ENCODE measurements around the gene MT1A. TPM values are rescaled to one million over a fixed set of nuclear protein-coding genes. Genes with fewer than 3 reads are reported as not detected.

Gene MT1A
- total and polyA plus RNA-seq, 2 donors (not counting 3 experiments of a cell fraction or from before 2014, with no cell fraction given): 6.5 to 8.4 TPM

DNA sequence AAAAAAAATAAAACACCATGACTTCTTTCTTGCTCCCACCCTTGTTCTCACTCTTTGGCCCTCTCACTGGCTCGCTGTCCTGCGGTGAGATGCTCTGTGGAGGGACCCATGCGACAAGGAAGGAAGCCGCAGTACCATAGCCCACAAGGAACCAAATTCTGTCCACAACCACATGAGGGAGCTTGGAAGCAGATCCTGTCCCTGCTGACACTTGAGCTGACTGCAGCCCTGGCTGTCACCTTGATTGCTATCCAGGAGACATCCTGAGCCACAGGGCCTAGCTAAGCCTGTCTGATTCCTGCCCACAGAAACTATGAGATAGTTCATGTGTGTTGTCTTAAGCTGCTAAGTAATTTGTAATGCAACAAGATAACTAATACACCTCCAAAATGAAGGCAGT, 34.9 kb upstream of the MT1A start:
- no peaks in the 10 kb centered on the region for H3K36me3 ChIP-seq (ENCODE audit: control insufficient read depth in 2 of 2, extremely low read depth in 1 of 2, insufficient read depth in 2 of 2, low read length in 2 of 2)
- H3K4me2 ChIP-seq (ENCODE audit: insufficient read depth, low read length): no peak overlapping the region
- no peaks in the 10 kb centered on the region for H3K9me3 ChIP-seq (replicated peaks; ENCODE audit: control insufficient read depth, insufficient read depth, low read length)
- intact Hi-C loops (cut with micrococcal nuclease): loop anchor here (1.0 kb wide), 1 partner anchor 99 kb away; no protein-coding TSS in a partner anchor
- FAIRE-seq: peak; percentile 71
- no peak overlapping the region for H3K9ac ChIP-seq (replicated peaks; ENCODE audit: extremely low read depth, insufficient read depth, low read length)
- DNase-seq (ENCODE audit: low read depth, low spot score): peak; percentile 51
- H2AFZ ChIP-seq (ENCODE audit: low read depth, low read length): no peak overlapping the region
- BruUV-seq (replicated peaks): no TSS peak
- H3K4me1 ChIP-seq (ENCODE audit: control insufficient read depth, extremely low read depth, insufficient read depth, low read length): peaks cover 28% of the 10 kb centered on the region
- no peaks in the 10 kb centered on the region for H4K20me1 ChIP-seq (replicated peaks; ENCODE audit: control insufficient read depth, extremely low read depth, insufficient read depth, low read length)
- ChIA-PET POLR2A (no interaction called here), CTCF (interaction anchor here (0.6 to 7.8 kb wide), 30 partner anchors 9 to 190 kb away, joined by 3 to 118 read pairs (median 5); partner anchors contain the start of genes MT1A, MT1E, MT1M and MT1X)
- dilution Hi-C loops (cut with MboI; ENCODE audit: extremely low pct_ligation_motif_present, low sequenced_read_pairs): no loop called here
- no peaks in the 10 kb centered on the region for H3K9me1 ChIP-seq (replicated peaks; ENCODE audit: control insufficient read depth, extremely low read depth, insufficient read depth, low read length)
- TF ChIP-seq, protein P1, sequence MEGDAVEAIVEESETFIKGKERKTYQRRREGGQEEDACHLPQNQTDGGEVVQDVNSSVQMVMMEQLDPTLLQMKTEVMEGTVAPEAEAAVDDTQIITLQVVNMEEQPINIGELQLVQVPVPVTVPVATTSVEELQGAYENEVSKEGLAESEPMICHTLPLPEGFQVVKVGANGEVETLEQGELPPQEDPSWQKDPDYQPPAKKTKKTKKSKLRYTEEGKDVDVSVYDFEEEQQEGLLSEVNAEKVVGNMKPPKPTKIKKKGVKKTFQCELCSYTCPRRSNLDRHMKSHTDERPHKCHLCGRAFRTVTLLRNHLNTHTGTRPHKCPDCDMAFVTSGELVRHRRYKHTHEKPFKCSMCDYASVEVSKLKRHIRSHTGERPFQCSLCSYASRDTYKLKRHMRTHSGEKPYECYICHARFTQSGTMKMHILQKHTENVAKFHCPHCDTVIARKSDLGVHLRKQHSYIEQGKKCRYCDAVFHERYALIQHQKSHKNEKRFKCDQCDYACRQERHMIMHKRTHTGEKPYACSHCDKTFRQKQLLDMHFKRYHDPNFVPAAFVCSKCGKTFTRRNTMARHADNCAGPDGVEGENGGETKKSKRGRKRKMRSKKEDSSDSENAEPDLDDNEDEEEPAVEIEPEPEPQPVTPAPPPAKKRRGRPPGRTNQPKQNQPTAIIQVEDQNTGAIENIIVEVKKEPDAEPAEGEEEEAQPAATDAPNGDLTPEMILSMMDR (IDR thresholded peaks at IDR 0.05; ENCODE audit: extremely low read depth in 1 of 2, insufficient read depth in 1 of 2, low read depth in 1 of 2, low read length in 2 of 2): peak; percentile 31 to 53
- no peak for TF ChIP-seq MYC (IDR thresholded peaks at IDR 0.05; ENCODE audit: low read depth, low read length)
- H3K79me2 ChIP-seq (ENCODE audit: control insufficient read depth, insufficient read depth, low read length): peaks cover 2% of the 10 kb centered on the region
- no peak overlapping the region for H3K27ac ChIP-seq (ENCODE audit: insufficient read depth, low read depth, low read length)
- H3K4me3 ChIP-seq (replicated peaks in 1 of 3; ENCODE audit: insufficient read depth in 1 of 3, low read depth in 1 of 3, low read length in 3 of 3): no peak overlapping the region
- H3K27me3 ChIP-seq (ENCODE audit: control insufficient read depth in 2 of 2, insufficient read depth in 2 of 2, low read length in 2 of 2): no peaks in the 10 kb centered on the region

DNA sequence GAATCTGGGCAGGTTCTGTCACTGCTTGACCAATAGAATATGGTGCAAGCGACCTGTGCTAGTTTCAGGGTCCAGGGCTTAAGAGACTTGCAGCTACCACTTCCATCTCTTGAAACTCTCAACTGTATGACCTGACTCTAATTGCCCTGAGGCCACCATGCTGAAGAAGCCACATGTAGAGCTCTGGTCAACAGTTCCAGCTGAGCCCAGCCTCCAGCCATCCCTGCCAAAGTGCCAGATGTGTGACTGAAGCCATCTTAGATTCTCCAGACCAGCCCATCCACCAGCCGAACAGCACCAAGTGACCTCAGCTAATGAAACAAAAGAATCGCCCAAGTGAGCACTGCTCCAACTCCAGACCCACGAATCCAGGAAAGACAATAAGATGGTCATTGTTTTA, 33.5 kb upstream of the MT1A start:
- no peaks in the 10 kb centered on the region for H4K20me1 ChIP-seq (replicated peaks; ENCODE audit: control insufficient read depth, extremely low read depth, insufficient read depth, low read length)
- no peak for TF ChIP-seq POLR2AphosphoS5 (IDR thresholded peaks at IDR 0.05; ENCODE audit: insufficient read depth, low read depth, low read length)
- TF ChIP-seq, protein P2, sequence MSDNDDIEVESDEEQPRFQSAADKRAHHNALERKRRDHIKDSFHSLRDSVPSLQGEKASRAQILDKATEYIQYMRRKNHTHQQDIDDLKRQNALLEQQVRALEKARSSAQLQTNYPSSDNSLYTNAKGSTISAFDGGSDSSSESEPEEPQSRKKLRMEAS (IDR thresholded peaks at IDR 0.05; ENCODE audit: insufficient read depth, insufficient read length): no peak
- no peak for TF ChIP-seq MYC (IDR thresholded peaks at IDR 0.05; ENCODE audit: low read depth, low read length)
- TF ChIP-seq, protein P1 (IDR thresholded peaks at IDR 0.05; ENCODE audit: extremely low read depth in 1 of 2, insufficient read depth in 1 of 2, low read depth in 1 of 2, low read length in 2 of 2): no peak
- TF ChIP-seq EZH2 (IDR thresholded peaks at IDR 0.05; ENCODE audit: borderline replicate concordance, low read depth, low read length, severe bottlenecking): no peak
- no peak for TF ChIP-seq POLR2A (IDR thresholded peaks at IDR 0.05; ENCODE audit: low read depth, low read length)
- no peak for TF ChIP-seq GATA2 (IDR thresholded peaks at IDR 0.05; ENCODE audit: insufficient read depth, insufficient read length, low read depth, low read length)
- TF ChIP-seq FOS (IDR thresholded peaks at IDR 0.05; ENCODE audit: borderline replicate concordance, insufficient read depth, low read length): no peak
- TF ChIP-seq JUN (IDR thresholded peaks at IDR 0.05; ENCODE audit: borderline replicate concordance, insufficient read depth, insufficient read length, low read depth): no peak
- H2AFZ ChIP-seq (ENCODE audit: low read depth, low read length): no peak overlapping the region
- H3K4me1 ChIP-seq (ENCODE audit: control insufficient read depth, extremely low read depth, insufficient read depth, low read length): peaks cover 30% of the 10 kb centered on the region
- ChIA-PET CTCF (interaction anchor here (1.5 to 7.8 kb wide), 5 partner anchors 13 to 97 kb away, joined by 4 to 118 read pairs (median 14); partner anchors contain the start of gene MT1A), POLR2A (interaction anchor here (3.4 kb wide), 1 partner anchor 21 kb away, joined by 20 read pairs; the partner anchor contains the start of gene MT1E)
- no peaks in the 10 kb centered on the region for H3K27me3 ChIP-seq (ENCODE audit: control insufficient read depth in 2 of 2, insufficient read depth in 2 of 2, low read length in 2 of 2)
- no peaks in the 10 kb centered on the region for H3K9me3 ChIP-seq (replicated peaks; ENCODE audit: control insufficient read depth, insufficient read depth, low read length)
- H3K9me1 ChIP-seq (replicated peaks; ENCODE audit: control insufficient read depth, extremely low read depth, insufficient read depth, low read length): no peaks in the 10 kb centered on the region
- no peak for DNase-seq (ENCODE audit: low read depth, low spot score)
- intact Hi-C loops (cut with micrococcal nuclease): no loop called here
- dilution Hi-C loops (cut with MboI; ENCODE audit: extremely low pct_ligation_motif_present, low sequenced_read_pairs): no loop called here
- BruUV-seq (replicated peaks): no TSS peak
- no peak overlapping the region for H3K9ac ChIP-seq (replicated peaks; ENCODE audit: extremely low read depth, insufficient read depth, low read length)
- peaks cover 10% of the 10 kb centered on the region for H3K79me2 ChIP-seq (ENCODE audit: control insufficient read depth, insufficient read depth, low read length)
- no peak for FAIRE-seq
- no peak overlapping the region for H3K4me3 ChIP-seq (replicated peaks in 1 of 3; ENCODE audit: insufficient read depth in 1 of 3, low read depth in 1 of 3, low read length in 3 of 3)
- peak overlapping the region; percentile 99 for H3K27ac ChIP-seq (ENCODE audit: insufficient read depth, low read depth, low read length)
- no peaks in the 10 kb centered on the region for H3K36me3 ChIP-seq (ENCODE audit: control insufficient read depth in 2 of 2, extremely low read depth in 1 of 2, insufficient read depth in 2 of 2, low read length in 2 of 2)
- H3K4me2 ChIP-seq (ENCODE audit: insufficient read depth, low read length): no peak overlapping the region
